Esophagus squamous epithelium (tissue), 5 donors: Measurements from ENCODE around the gene UBE2H. TPM values are rescaled to one million over a fixed set of nuclear protein-coding genes. Genes with fewer than 3 reads are reported as not detected.
A peak's percentile ranks its signal among the peaks of the same experiment; 100 is the strongest.

Experiments
- DNase-seq: peaks from one replicate; lab custom pipeline; 2025; lab: John Stamatoyannopoulos, UW
- H3K27ac ChIP-seq, 4 donors: fragments of 200-600 bp; sonication (generic); one replicate each; pipeline ENCODE4 v1.5.1; 2016 to 2019; ENCODE audit warnings: mild to moderate bottlenecking in 1 of 4
- H3K27me3 ChIP-seq, 4 donors: fragments of 200-600 bp; sonication (generic); 1 replicate in 3 of 4; 2 replicates in 1 of 4; pipeline versions ENCODE4 v1.5.1 to v1.6.0; 2017 to 2021; ENCODE audit warnings: antibody characterized with exemption in 1 of 4
- H3K36me3 ChIP-seq, 3 donors: fragments of 200-600 bp; sonication (generic); one replicate each; pipeline ENCODE4 v1.5.1; 2016 to 2019
- H3K4me1 ChIP-seq, 3 donors: fragments of 200-600 bp; sonication (generic); one replicate each; pipeline ENCODE4 v1.5.1; 2017 to 2019
- H3K4me3 ChIP-seq, 4 donors: fragments of 200-600 bp; sonication (generic); 1 replicate in 3 of 4; 2 replicates in 1 of 4; pipeline ENCODE4 v1.5.1; 2016 to 2019; ENCODE audit warnings: mild to moderate bottlenecking in 2 of 4, moderate library complexity in 1 of 4
- H3K9me3 ChIP-seq, 3 donors: fragments of 200-600 bp; sonication (generic); one replicate each; pipeline ENCODE4 v1.5.1; 2016 to 2019
- POLR2A ChIP-seq, 4 donors: fragments of 450-650 bp; IDR thresholded peaks; one replicate each; pipeline ENCODE4 v1.6.1; 2017; ENCODE audit warnings: antibody characterized with exemption in 4 of 4, mild to moderate bottlenecking in 4 of 4, moderate library complexity in 3 of 4
- WGBS, 2 donors: methylation state at CpG; one replicate each; pipeline ENCODE4 v1.1.5; 2018; 5-methylcytosine and 5-hydroxymethylcytosine counted together
- intact Hi-C: fragments of 100-400 bp; cut with DNase I; formaldehyde crosslinking; loops from one replicate; pipeline ENCODE4 v1.15.0; 2022
- total RNA-seq, 4 donors: library from RNA; depleted of rRNA; stranded (reverse); fragments of >200 nt; gene quantifications; one replicate each; pipeline ENCODE4 v1.1.0, GENCODE V29; 2016
- TF ChIP-seq, protein P1 (sequence below), 6 experiments: fragments of 450-650 bp in 4 of 6; fragments of 200-600 bp in 2 of 6; sonication (generic) in 2 of 6; IDR thresholded peaks; one replicate each; pipeline ENCODE4 v1.5.1; 2016 to 2019; ENCODE audit warnings: antibody characterized with exemption in 6 of 6, mild to moderate bottlenecking in 4 of 6, moderate library complexity in 4 of 6
- donor health status: DM: yes; HTN: yes; CAD: no.

The UBE2H gene
- total RNA-seq, 4 donors from 2014 or later = 60.1 to 113 (median 88.7) TPM

DNA sequence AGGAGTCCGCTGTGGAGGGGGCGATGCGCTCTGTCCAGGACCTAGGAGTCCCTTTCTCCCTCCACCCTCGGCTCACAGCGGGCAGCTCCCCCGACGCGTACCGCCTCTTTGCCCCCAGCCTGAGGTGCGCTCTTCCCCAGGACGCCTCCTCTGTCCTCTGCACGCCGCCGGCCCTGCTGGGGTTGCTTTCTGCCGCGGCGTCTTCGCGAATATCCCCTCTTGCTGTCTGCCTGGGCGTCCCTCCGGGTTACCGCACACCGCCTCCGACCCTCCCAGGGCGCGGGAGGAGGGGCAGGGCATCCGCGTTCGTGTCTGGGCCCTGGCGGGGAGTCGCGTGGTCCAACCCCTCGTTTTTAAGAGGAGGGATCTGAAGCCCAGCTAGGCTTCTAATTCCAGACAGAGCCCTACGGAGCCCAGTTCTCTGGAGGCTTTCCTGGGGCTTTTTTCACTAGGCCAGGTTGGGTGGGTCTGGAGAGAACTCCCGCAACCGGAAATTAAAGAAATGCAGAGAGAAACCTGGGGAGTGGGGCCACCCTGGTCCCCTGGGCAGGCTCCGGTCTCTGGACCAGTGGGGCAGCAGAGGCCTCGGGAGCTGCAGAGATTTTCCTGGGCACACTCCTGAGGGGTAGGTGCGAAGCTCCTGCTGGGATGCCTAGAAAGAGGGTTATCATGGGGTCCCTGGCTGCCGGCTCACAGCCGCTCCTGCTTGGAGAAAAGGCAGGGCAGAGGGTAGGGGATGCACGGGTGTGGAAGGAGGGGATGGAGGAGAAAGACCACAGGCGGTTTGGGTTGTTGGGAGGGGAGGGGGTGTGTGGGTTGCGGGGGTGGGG lies 166.9 kb downstream of the UBE2H start:
- no peak for DNase-seq
- Histone ChIP-seq H3K4me3 (peak overlapping the region in 2 of 4 donors; percentile 16 to 46), H3K27ac (no peak overlapping the region), H3K36me3 (no peaks in the 10 kb centered on the region), H3K4me1 (peaks cover 36 to 51% (median 37%) of the 10 kb centered on the region in 3 donors), H3K9me3 (no peaks in the 10 kb centered on the region), H3K27me3 (peaks cover 34 to 100% (median 55%) of the 10 kb centered on the region in 4 donors)
- TF ChIP-seq, protein P1, sequence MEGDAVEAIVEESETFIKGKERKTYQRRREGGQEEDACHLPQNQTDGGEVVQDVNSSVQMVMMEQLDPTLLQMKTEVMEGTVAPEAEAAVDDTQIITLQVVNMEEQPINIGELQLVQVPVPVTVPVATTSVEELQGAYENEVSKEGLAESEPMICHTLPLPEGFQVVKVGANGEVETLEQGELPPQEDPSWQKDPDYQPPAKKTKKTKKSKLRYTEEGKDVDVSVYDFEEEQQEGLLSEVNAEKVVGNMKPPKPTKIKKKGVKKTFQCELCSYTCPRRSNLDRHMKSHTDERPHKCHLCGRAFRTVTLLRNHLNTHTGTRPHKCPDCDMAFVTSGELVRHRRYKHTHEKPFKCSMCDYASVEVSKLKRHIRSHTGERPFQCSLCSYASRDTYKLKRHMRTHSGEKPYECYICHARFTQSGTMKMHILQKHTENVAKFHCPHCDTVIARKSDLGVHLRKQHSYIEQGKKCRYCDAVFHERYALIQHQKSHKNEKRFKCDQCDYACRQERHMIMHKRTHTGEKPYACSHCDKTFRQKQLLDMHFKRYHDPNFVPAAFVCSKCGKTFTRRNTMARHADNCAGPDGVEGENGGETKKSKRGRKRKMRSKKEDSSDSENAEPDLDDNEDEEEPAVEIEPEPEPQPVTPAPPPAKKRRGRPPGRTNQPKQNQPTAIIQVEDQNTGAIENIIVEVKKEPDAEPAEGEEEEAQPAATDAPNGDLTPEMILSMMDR (IDR thresholded peaks at IDR 0.05) = no peak
- no peak for TF ChIP-seq POLR2A (IDR thresholded peaks at IDR 0.05)
- intact Hi-C loops = no loop called here
- 3 to 18% methylated on average over 21 to 23 of the region's 44 CpGs for WGBS, 2 donors

DNA sequence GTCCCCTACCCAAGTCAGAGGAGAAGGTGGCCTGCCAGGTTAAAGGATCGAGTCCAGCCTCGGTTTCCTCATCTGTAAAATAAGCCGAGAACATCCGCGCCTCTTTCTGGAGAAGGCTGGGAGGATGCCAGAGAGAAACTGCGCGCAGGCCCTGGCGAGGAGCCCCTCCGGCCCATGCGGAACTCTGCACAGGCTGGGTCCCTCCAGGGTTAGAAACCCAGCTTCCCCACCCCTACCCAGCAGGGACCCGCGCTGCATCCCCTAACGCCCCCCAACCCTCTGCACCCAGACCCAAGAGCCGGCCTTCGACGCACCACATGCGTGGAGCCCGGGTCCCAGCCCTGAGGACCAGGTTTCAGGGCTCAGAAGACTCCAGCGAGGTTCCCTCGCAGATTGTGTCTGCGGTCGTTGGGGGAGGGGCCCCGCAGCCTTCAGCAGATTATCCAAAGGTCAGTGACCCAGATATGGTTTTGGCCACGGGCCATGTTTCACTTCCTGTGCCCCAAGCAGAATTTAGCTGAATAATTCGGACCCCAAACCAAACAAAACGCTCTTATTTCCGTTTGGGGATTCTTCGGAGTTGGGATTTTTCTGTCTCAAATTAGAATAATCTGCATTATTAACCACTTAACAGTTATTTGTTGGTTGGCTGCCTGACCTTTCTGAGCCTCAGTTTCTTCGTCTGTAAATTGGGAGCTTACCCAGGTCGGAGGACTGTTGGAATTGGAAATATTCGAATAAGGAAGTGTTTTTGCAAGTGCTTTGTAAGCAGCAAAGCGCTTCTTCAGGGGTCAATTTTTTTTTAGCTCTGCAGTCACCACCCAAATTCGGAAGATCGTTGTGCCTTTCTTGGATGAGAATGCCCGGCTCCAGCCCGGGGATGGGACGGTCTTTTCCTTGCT lies 167.7 kb downstream of the UBE2H start:
- no peak for TF ChIP-seq POLR2A (IDR thresholded peaks at IDR 0.05)
- TF ChIP-seq, protein P1 (IDR thresholded peaks at IDR 0.05) = no peak
- peaks cover 37 to 100% (median 62%) of the 10 kb centered on the region in 4 donors for H3K27me3 ChIP-seq
- H3K27ac ChIP-seq = no peak overlapping the region
- DNase-seq = no peak
- 2 to 3% methylated on average over 17 to 18 of the region's 37 CpGs for WGBS, 2 donors
- intact Hi-C loops = no loop called here
- H3K4me1 ChIP-seq = peaks cover 43 to 60% (median 46%) of the 10 kb centered on the region in 3 donors
- no peaks in the 10 kb centered on the region for H3K9me3 ChIP-seq
- peak overlapping the region in 2 of 4 donors; percentile 16 to 46 for H3K4me3 ChIP-seq
- no peaks in the 10 kb centered on the region for H3K36me3 ChIP-seq

DNA sequence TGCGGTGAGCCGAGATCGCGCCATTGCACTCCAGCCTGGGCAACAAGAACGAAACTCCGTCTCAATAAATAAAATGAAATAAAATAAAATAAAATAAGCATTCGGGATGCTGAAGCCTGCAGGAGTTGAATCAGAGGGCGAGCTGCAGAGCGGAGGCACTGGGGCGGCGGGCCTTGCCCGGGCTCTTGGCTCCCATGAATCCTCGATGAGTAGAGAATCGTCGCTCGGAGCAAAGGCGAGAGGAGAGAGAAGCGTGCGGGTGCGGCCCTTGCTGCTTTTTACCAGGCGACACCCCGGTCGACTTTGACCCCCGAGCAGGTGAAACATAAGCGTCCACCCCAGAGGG lies 168.3 kb downstream of the UBE2H start:
- TF ChIP-seq POLR2A (IDR thresholded peaks at IDR 0.05) = no peak
- TF ChIP-seq, protein P1 (IDR thresholded peaks at IDR 0.05) = no peak
- DNase-seq = no peak
- WGBS, 2 donors = 27 to 29% methylated on average over 18 to 23 of the region's 25 CpGs

DNA sequence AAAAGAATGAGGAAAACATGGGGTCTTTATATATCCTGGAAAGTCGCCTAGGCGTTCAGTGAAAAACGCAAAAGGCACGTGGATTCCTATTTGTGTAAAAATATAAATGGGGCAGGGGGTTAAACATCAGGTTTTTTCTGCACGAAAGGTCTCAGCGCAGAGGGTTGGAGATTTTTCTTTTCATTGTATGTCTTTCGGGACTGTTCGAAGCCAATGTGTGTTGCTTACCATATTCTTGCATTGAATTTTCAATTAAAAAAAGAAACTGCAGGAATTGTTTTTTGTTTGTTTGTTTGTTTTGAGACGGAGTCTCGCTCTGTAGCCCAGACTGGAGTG lies 169.2 kb downstream of the UBE2H start:
- WGBS, 2 donors = 20% methylated on average over 10 of the region's 10 CpGs
- Histone ChIP-seq H3K4me1 (peaks cover 53 to 75% (median 61%) of the 10 kb centered on the region in 3 donors), H3K4me3 (no peak overlapping the region), H3K27ac (no peak overlapping the region), H3K27me3 (peaks cover 44 to 100% (median 71%) of the 10 kb centered on the region in 4 donors), H3K9me3 (no peaks in the 10 kb centered on the region), H3K36me3 (no peaks in the 10 kb centered on the region)
- TF ChIP-seq POLR2A (IDR thresholded peaks at IDR 0.05) = no peak
- TF ChIP-seq, protein P1 (IDR thresholded peaks at IDR 0.05) = no peak
- intact Hi-C loops = no loop called here
- DNase-seq = no peak

More for the DNA sequence above, 168.3 kb downstream of the UBE2H start:
- H3K9me3 ChIP-seq = no peaks in the 10 kb centered on the region
- peak overlapping the region in 1 of 4 donors; percentile 29 for H3K4me3 ChIP-seq
- H3K36me3 ChIP-seq = no peaks in the 10 kb centered on the region
- peaks cover 38 to 100% (median 63%) of the 10 kb centered on the region in 4 donors for H3K27me3 ChIP-seq
- intact Hi-C loops = no loop called here
- no peak overlapping the region for H3K27ac ChIP-seq
- peaks cover 46 to 66% (median 52%) of the 10 kb centered on the region in 3 donors for H3K4me1 ChIP-seq
